CD4-positive, CD25-positive, alpha-beta regulatory T cell (primary cell): ENCODE measurements around the gene GJB5. TPM values are rescaled to one million over a fixed set of nuclear protein-coding genes. Genes with fewer than 3 reads are reported as not detected.
A peak's percentile ranks its signal among the peaks of the same experiment; 100 is the strongest.
"Not testable (repeated sequence)": the region's sequence is repeated elsewhere in the genome, so short reads cannot be mapped to it uniquely, and the experiment has no call there.

Experiments used
- ATAC-seq, 2 donors: fragments of 150-1000 bp; cut with Tn5 transposase; one replicate each; pipeline ENCODE4 v1.10.0; 2021; ENCODE audit warnings: low read depth in 2 of 2, moderate number of reproducible peaks in 2 of 2, moderate library complexity in 1 of 2
- DNase-seq, 3 donors: peaks; one replicate each; pipeline versions ENCODE4 v3.0.0 to v3.0.0-alpha.2; 2012 to 2022; ENCODE audit warnings: mixed read lengths in 1 of 3
- H3K27ac ChIP-seq: one replicate; pipeline ENCODE4 v1.7.0; 2013; ENCODE audit warnings: mild to moderate bottlenecking, low read length; ENCODE audit not compliant: insufficient read depth, poor library complexity, severe bottlenecking
- H3K27me3 ChIP-seq: one replicate; pipeline ENCODE4 v1.7.0; 2013; ENCODE audit warnings: low read length; ENCODE audit not compliant: control insufficient read depth, insufficient read depth
- H3K36me3 ChIP-seq: one replicate; pipeline ENCODE4 v1.7.0; 2013; ENCODE audit warnings: mild to moderate bottlenecking, low read length, moderate library complexity; ENCODE audit not compliant: control insufficient read depth, insufficient read depth
- H3K4me1 ChIP-seq: 2 replicates; pipeline ENCODE4 v1.7.0; 2013; ENCODE audit warnings: mild to moderate bottlenecking, low read length; ENCODE audit not compliant: insufficient read depth, control insufficient read depth, poor library complexity, severe bottlenecking
- H3K4me3 ChIP-seq: one replicate; pipeline ENCODE4 v1.7.0; 2013; ENCODE audit warnings: low read depth, mild to moderate bottlenecking, low read length, moderate library complexity
- H3K9me3 ChIP-seq, 2 experiments: 1 replicate in 1 of 2; 2 replicates in 1 of 2; pipeline ENCODE4 v1.7.0; 2013; ENCODE audit warnings: low read length in 2 of 2, mild to moderate bottlenecking in 1 of 2, moderate library complexity in 1 of 2; ENCODE audit not compliant: control insufficient read depth in 2 of 2
- H3K27ac Mint-ChIP-seq, 3 donors: one replicate each; pipeline ENCODE4 v1.8.0; 2020 to 2022; ENCODE audit warnings: mild to moderate bottlenecking in 3 of 3, mixed read lengths in 3 of 3, moderate library complexity in 2 of 3
- H3K27me3 Mint-ChIP-seq: one replicate; pipeline ENCODE4 v1.8.0; 2022; ENCODE audit warnings: mild to moderate bottlenecking, mixed read lengths
- H3K36me3 Mint-ChIP-seq: one replicate; pipeline ENCODE4 v1.8.0; 2020; ENCODE audit warnings: mixed read lengths
- H3K4me1 Mint-ChIP-seq, 4 donors: one replicate each; pipeline ENCODE4 v1.8.0; 2020 to 2022; ENCODE audit warnings: mixed read lengths in 4 of 4, mild to moderate bottlenecking in 1 of 4
- H3K4me3 Mint-ChIP-seq, 4 donors: one replicate each; pipeline ENCODE4 v1.8.0; 2020 to 2022; ENCODE audit warnings: mild to moderate bottlenecking in 4 of 4, mixed read lengths in 4 of 4, moderate library complexity in 3 of 4
- H3K9me3 Mint-ChIP-seq, 7 donors: one replicate each; pipeline ENCODE4 v1.8.0; 2020 to 2022; ENCODE audit warnings: mixed read lengths in 7 of 7, mild to moderate bottlenecking in 3 of 7, moderate library complexity in 2 of 7
- polyA plus RNA-seq, 4 donors: library from polyadenylated mRNA; unstranded; fragments of 300-500 nt; fragmentation: Illumina TruSeq; gene quantifications; one replicate each; pipeline ENCODE4 v1.2.3, GENCODE V29; 2021
- total RNA-seq: library from RNA; stranded (reverse); gene quantifications from one replicate; pipeline ENCODE4 v1.2.3, GENCODE V29; 2022

The GJB5 gene
- total and polyA plus RNA-seq, 5 donors from 2014 or later: 0.13 TPM; not detected in 4

- H3K4me3 Mint-ChIP-seq: not testable (repeated sequence)
These were observed 17.6 kb upstream of the GJB5 start for GRCh38 chr1:34737236-34737635.

GRCh38 chr1:34739613-34740012 is 15.2 kb upstream of the GJB5 start:
- no peak for DNase-seq
- no peak for ATAC-seq
- Histone ChIP-seq H3K36me3 (no peaks in the 10 kb centered on the region), H3K27ac (no peak overlapping the region), H3K27me3 (no peaks in the 10 kb centered on the region), H3K4me3 (no peak overlapping the region), H3K9me3 (no peaks in the 10 kb centered on the region), H3K4me1 (no peaks in the 10 kb centered on the region)
- H3K27ac Mint-ChIP-seq: no peak overlapping the region
- H3K9me3 Mint-ChIP-seq: no peaks in the 10 kb centered on the region
- H3K4me1 Mint-ChIP-seq: peaks cover 0 to 4% (median 0%) of the 10 kb centered on the region in 4 donors
- H3K4me3 Mint-ChIP-seq: no peak overlapping the region
- no peaks in the 10 kb centered on the region for H3K36me3 Mint-ChIP-seq
- H3K27me3 Mint-ChIP-seq: peaks cover 13% of the 10 kb centered on the region

More at GRCh38 chr1:34737236-34737635, 17.6 kb upstream of the GJB5 start:
- H3K27me3 ChIP-seq, DNase-seq, ATAC-seq, H3K36me3 ChIP-seq, H3K27ac Mint-ChIP-seq, H3K27me3 Mint-ChIP-seq, H3K4me1 ChIP-seq, H3K9me3 Mint-ChIP-seq, H3K27ac ChIP-seq, H3K36me3 Mint-ChIP-seq, H3K4me3 ChIP-seq, H3K4me1 Mint-ChIP-seq, H3K9me3 ChIP-seq: not testable (repeated sequence)

GRCh38 chr1:34740161-34740868 is 14.5 kb upstream of the GJB5 start:
- no peaks in the 10 kb centered on the region for H3K36me3 Mint-ChIP-seq
- peaks cover 13% of the 10 kb centered on the region for H3K27me3 Mint-ChIP-seq
- Histone ChIP-seq H3K36me3 (no peaks in the 10 kb centered on the region), H3K9me3 (no peaks in the 10 kb centered on the region), H3K27me3 (no peaks in the 10 kb centered on the region), H3K27ac (no peak overlapping the region), H3K4me3 (no peak overlapping the region), H3K4me1 (no peaks in the 10 kb centered on the region)
- H3K27ac Mint-ChIP-seq: no peak overlapping the region
- DNase-seq: no peak
- H3K4me3 Mint-ChIP-seq: no peak overlapping the region
- ATAC-seq: no peak
- H3K9me3 Mint-ChIP-seq: no peaks in the 10 kb centered on the region
- H3K4me1 Mint-ChIP-seq: peaks cover 0 to 4% (median 0%) of the 10 kb centered on the region in 4 donors

- no peak overlapping the region for H3K4me3 Mint-ChIP-seq
- no peaks in the 10 kb centered on the region for H3K36me3 ChIP-seq
These were observed 12.1 kb upstream of the GJB5 start for GRCh38 chr1:34742667-34743270.

GRCh38 chr1:34743775-34744174 is 11.1 kb upstream of the GJB5 start:
- H3K4me3 Mint-ChIP-seq: no peak overlapping the region
- Histone ChIP-seq H3K27ac (no peak overlapping the region), H3K9me3 (no peaks in the 10 kb centered on the region), H3K27me3 (no peaks in the 10 kb centered on the region), H3K4me1 (no peaks in the 10 kb centered on the region), H3K4me3 (no peak overlapping the region), H3K36me3 (no peaks in the 10 kb centered on the region)
- H3K27me3 Mint-ChIP-seq: peaks cover 15% of the 10 kb centered on the region
- H3K36me3 Mint-ChIP-seq: no peaks in the 10 kb centered on the region
- ATAC-seq (no peak), DNase-seq (no peak)
- H3K27ac Mint-ChIP-seq: no peak overlapping the region
- peaks cover 0 to 4% (median 0%) of the 10 kb centered on the region in 4 donors for H3K4me1 Mint-ChIP-seq
- peaks cover 0 to 1% (median 0%) of the 10 kb centered on the region in 7 donors for H3K9me3 Mint-ChIP-seq

More at GRCh38 chr1:34742667-34743270, 12.1 kb upstream of the GJB5 start:
- DNase-seq: peak; percentile 43 to 68 (median 63)
- ATAC-seq: peak; percentile 68 to 77
- H3K27me3 Mint-ChIP-seq: peaks cover 13% of the 10 kb centered on the region
- Histone ChIP-seq H3K4me1 (no peaks in the 10 kb centered on the region), H3K4me3 (no peak overlapping the region), H3K27ac (no peak overlapping the region), H3K9me3 (no peaks in the 10 kb centered on the region), H3K27me3 (no peaks in the 10 kb centered on the region)
- H3K4me1 Mint-ChIP-seq: peaks cover 0 to 4% (median 0%) of the 10 kb centered on the region in 4 donors
- peak overlapping the region in 1 of 3 donors; percentile 69 for H3K27ac Mint-ChIP-seq
- peaks cover 0 to 1% (median 0%) of the 10 kb centered on the region in 7 donors for H3K9me3 Mint-ChIP-seq
- H3K36me3 Mint-ChIP-seq: no peaks in the 10 kb centered on the region

- Histone ChIP-seq H3K4me1 (no peaks in the 10 kb centered on the region), H3K4me3 (no peak overlapping the region), H3K27ac (no peak overlapping the region), H3K9me3 (no peaks in the 10 kb centered on the region), H3K27me3 (no peaks in the 10 kb centered on the region), H3K36me3 (no peaks in the 10 kb centered on the region)
- H3K36me3 Mint-ChIP-seq: no peaks in the 10 kb centered on the region
- peaks cover 0 to 4% (median 0%) of the 10 kb centered on the region in 4 donors for H3K4me1 Mint-ChIP-seq
- no peak for DNase-seq
- H3K9me3 Mint-ChIP-seq: peaks cover 0 to 1% (median 0%) of the 10 kb centered on the region in 7 donors
- peaks cover 18% of the 10 kb centered on the region for H3K27me3 Mint-ChIP-seq
- no peak for ATAC-seq
- H3K27ac Mint-ChIP-seq: no peak overlapping the region
- H3K4me3 Mint-ChIP-seq: no peak overlapping the region
These were observed 10.0 kb upstream of the GJB5 start for GRCh38 chr1:34744851-34745250.

GRCh38 chr1:34745666-34746065 is 9.2 kb upstream of the GJB5 start:
- no peaks in the 10 kb centered on the region for H3K36me3 Mint-ChIP-seq
- ATAC-seq (no peak), DNase-seq (no peak)
- no peak overlapping the region for H3K27ac Mint-ChIP-seq
- Histone ChIP-seq H3K27me3 (no peaks in the 10 kb centered on the region), H3K4me3 (no peak overlapping the region), H3K4me1 (no peaks in the 10 kb centered on the region), H3K27ac (no peak overlapping the region), H3K36me3 (no peaks in the 10 kb centered on the region), H3K9me3 (no peaks in the 10 kb centered on the region)
- peaks cover 0 to 4% (median 0%) of the 10 kb centered on the region in 4 donors for H3K4me1 Mint-ChIP-seq
- H3K9me3 Mint-ChIP-seq: peaks cover 0 to 1% (median 0%) of the 10 kb centered on the region in 7 donors
- H3K4me3 Mint-ChIP-seq: no peak overlapping the region
- H3K27me3 Mint-ChIP-seq: peaks cover 18% of the 10 kb centered on the region
